HEK293 (cell line): ENCODE results near the gene UBE2Q1.

Experiments
- EGR2 ChIP-seq: fragments of 450-650 bp; formaldehyde crosslinking; IDR thresholded peaks from 2 replicates; pipeline ENCODE4 v1.5.1; 2016; ENCODE audit warnings: low read depth, missing biosample characterization, missing genetic modification characterization
- GLI4 ChIP-seq: fragments of 450-650 bp; formaldehyde crosslinking; IDR thresholded peaks from 2 replicates; pipeline ENCODE4 v1.5.1; 2016; ENCODE audit warnings: missing biosample characterization, missing genetic modification characterization
- HOXC10 ChIP-seq: sonication (generic); formaldehyde crosslinking; IDR thresholded peaks from 2 replicates; pipeline ENCODE4 v1.8.1; 2023; ENCODE audit warnings: mild to moderate bottlenecking, missing genetic modification reagents
- MZF1 ChIP-seq: fragments of 450-650 bp; formaldehyde crosslinking; IDR thresholded peaks from 2 replicates; pipeline ENCODE4 v1.5.1; 2017; ENCODE audit warnings: missing biosample characterization, missing genetic modification characterization, borderline replicate concordance
- SCRT2 ChIP-seq: fragments of 450-650 bp; formaldehyde crosslinking; IDR thresholded peaks from 2 replicates; pipeline ENCODE4 v1.5.1; 2016; ENCODE audit warnings: missing biosample characterization, missing genetic modification characterization
- SP2 ChIP-seq: fragments of 450-650 bp; formaldehyde crosslinking; IDR thresholded peaks from 2 replicates; pipeline ENCODE4 v1.5.1; 2016; ENCODE audit warnings: missing biosample characterization, missing genetic modification characterization
- TCF7L2 ChIP-seq: IDR thresholded peaks from 2 replicates; pipeline ENCODE4 v1.6.1; 2011; ENCODE audit warnings: low read depth, mild to moderate bottlenecking, inconsistent platforms, low read length, moderate library complexity, borderline replicate concordance
- ZBTB8A ChIP-seq: fragments of 450-650 bp; formaldehyde crosslinking; IDR thresholded peaks from 2 replicates; pipeline ENCODE4 v1.5.1; 2016; ENCODE audit warnings: missing biosample characterization, missing genetic modification characterization
- ZNF114 ChIP-seq: fragments of 450-650 bp; formaldehyde crosslinking; IDR thresholded peaks from 2 replicates; pipeline ENCODE4 v1.5.0; 2017; ENCODE audit warnings: missing biosample characterization, missing genetic modification characterization
- ZNF121 ChIP-seq: fragments of 450-650 bp; formaldehyde crosslinking; IDR thresholded peaks from 2 replicates; pipeline ENCODE4 v1.5.1; 2016; ENCODE audit warnings: missing biosample characterization, missing genetic modification characterization
- ZNF157 ChIP-seq: fragments of 450-650 bp; formaldehyde crosslinking; IDR thresholded peaks from 2 replicates; pipeline ENCODE4 v1.5.1; 2016; ENCODE audit warnings: missing biosample characterization, missing genetic modification characterization
- ZNF202 ChIP-seq: fragments of 450-650 bp; formaldehyde crosslinking; IDR thresholded peaks from 2 replicates; pipeline ENCODE4 v1.5.1; 2016; ENCODE audit warnings: missing biosample characterization, missing genetic modification characterization, borderline replicate concordance
- ZNF223 ChIP-seq: fragments of 450-650 bp; formaldehyde crosslinking; IDR thresholded peaks from 2 replicates; pipeline ENCODE4 v1.5.1; 2016; ENCODE audit warnings: missing biosample characterization, missing genetic modification characterization
- ZNF324 ChIP-seq: fragments of 450-650 bp; formaldehyde crosslinking; IDR thresholded peaks from 2 replicates; pipeline ENCODE4 v1.5.1; 2016; ENCODE audit warnings: missing biosample characterization, missing genetic modification characterization
- ZNF426 ChIP-seq: fragments of 450-650 bp; formaldehyde crosslinking; IDR thresholded peaks from 2 replicates; pipeline ENCODE4 v1.5.1; 2017; ENCODE audit warnings: missing biosample characterization, missing genetic modification characterization, mild to moderate bottlenecking, inconsistent platforms, moderate library complexity
- ZNF473 ChIP-seq: fragments of 450-650 bp; formaldehyde crosslinking; IDR thresholded peaks from 2 replicates; pipeline ENCODE4 v1.5.1; 2017; ENCODE audit warnings: missing biosample characterization, missing genetic modification characterization
- ZNF530 ChIP-seq: fragments of 450-650 bp; formaldehyde crosslinking; IDR thresholded peaks from 2 replicates; pipeline ENCODE4 v1.5.1; 2016; ENCODE audit warnings: low read depth, missing biosample characterization, missing genetic modification characterization
- ZNF571 ChIP-seq: fragments of 450-650 bp; formaldehyde crosslinking; IDR thresholded peaks from 2 replicates; pipeline ENCODE4 v1.5.0; 2017; ENCODE audit warnings: missing biosample characterization, missing genetic modification characterization
- ZNF596 ChIP-seq: fragments of 450-650 bp; IDR thresholded peaks from 2 replicates; pipeline ENCODE4 v1.5.0; 2018; ENCODE audit warnings: missing biosample characterization, mild to moderate bottlenecking, missing genetic modification characterization, moderate library complexity
- ZNF621 ChIP-seq: fragments of 450-650 bp; formaldehyde crosslinking; IDR thresholded peaks from 2 replicates; pipeline ENCODE4 v1.5.1; 2017; ENCODE audit warnings: missing biosample characterization, missing genetic modification characterization
- ZNF654 ChIP-seq: fragments of 450-650 bp; formaldehyde crosslinking; IDR thresholded peaks from 2 replicates; pipeline ENCODE4 v1.5.1; 2016; ENCODE audit warnings: low read depth, missing biosample characterization, missing genetic modification characterization
- ZNF76 ChIP-seq: fragments of 450-650 bp; formaldehyde crosslinking; IDR thresholded peaks from 2 replicates; pipeline ENCODE4; 2016; ENCODE audit warnings: low read depth, missing biosample characterization, missing genetic modification characterization, borderline replicate concordance
- ZNF777 ChIP-seq: fragments of 450-650 bp; formaldehyde crosslinking; IDR thresholded peaks from 2 replicates; pipeline ENCODE4 v1.5.1; 2017; ENCODE audit warnings: missing biosample characterization, missing genetic modification characterization, borderline replicate concordance
- ZNF837 ChIP-seq: fragments of 450-650 bp; formaldehyde crosslinking; IDR thresholded peaks from 2 replicates; pipeline ENCODE4 v1.5.1; 2016; ENCODE audit warnings: missing biosample characterization, missing genetic modification characterization
- TF ChIP-seq, protein P1 (sequence below): fragments of 450-650 bp; formaldehyde crosslinking; IDR thresholded peaks from 2 replicates; pipeline ENCODE4 v1.5.1; 2017; ENCODE audit warnings: missing biosample characterization, missing genetic modification characterization
- TF ChIP-seq, protein P2 (sequence below): fragments of 450-650 bp; formaldehyde crosslinking; IDR thresholded peaks from 2 replicates; pipeline ENCODE4 v1.5.1; 2016; ENCODE audit warnings: missing biosample characterization, missing genetic modification characterization
- TF ChIP-seq, protein P3 (sequence below): fragments of 450-650 bp; formaldehyde crosslinking; IDR thresholded peaks from 2 replicates; pipeline ENCODE4 v1.5.1; 2017; ENCODE audit warnings: missing biosample characterization, missing genetic modification characterization
- TF ChIP-seq, protein P4 (sequence below): fragments of 450-650 bp; formaldehyde crosslinking; conservative IDR thresholded peaks from 2 replicates; pipeline ENCODE4 v1.5.1; 2016; ENCODE audit warnings: low read depth, missing biosample characterization, missing genetic modification characterization
- TF ChIP-seq, protein P5 (sequence below): fragments of 450-650 bp; formaldehyde crosslinking; IDR thresholded peaks from 2 replicates; pipeline ENCODE4 v1.5.1; 2016; ENCODE audit warnings: missing biosample characterization, missing genetic modification characterization, low read depth

Gene UBE2Q1

DNA sequence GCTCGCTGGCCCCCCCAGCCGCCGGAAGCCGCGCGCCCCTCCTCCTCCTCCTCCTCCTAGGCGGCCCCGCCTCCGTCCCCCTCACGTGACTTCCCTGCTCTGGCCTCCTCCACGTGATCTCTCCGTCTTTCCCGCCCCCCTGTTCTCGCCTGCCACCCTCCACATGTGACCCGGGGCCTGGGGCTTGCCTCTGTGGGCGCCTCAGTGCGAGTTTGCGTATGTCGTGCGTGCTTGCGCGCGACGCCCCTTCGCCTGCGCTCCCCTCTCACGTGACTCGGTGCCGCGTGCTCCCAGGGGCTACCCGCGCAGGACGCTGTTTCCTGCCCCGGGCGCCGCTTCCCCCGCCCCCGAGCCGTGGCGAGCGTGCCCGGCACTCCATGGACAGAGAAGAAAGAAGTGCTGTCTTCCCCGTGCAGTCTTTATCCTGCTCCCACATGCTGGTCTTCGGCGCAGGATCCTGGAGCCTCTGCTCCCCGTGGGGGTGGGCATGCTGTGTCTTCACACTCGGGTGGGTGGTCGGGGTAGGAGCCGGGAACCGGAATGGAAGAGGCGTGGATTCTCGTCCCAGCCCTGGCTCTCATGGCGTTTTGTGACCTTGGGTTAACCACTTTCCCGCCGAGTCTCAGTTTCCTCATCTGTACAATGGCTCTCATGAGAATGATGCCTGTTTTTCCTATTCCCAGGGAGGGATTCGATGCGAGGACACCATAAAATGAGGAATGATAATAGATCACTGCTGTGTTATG is 431 bp upstream of the UBE2Q1 start (continued):
- TF ChIP-seq EGR2 (tag by site-specific recombination) (peak; percentile 96), ZNF223 (tag by site-specific recombination) (no peak), ZNF530 (tag by site-specific recombination) (no peak), ZNF202 (no peak), SCRT2 (tag by site-specific recombination) (no peak), TCF7L2 (no peak), ZNF473 (tag by site-specific recombination) (no peak), ZNF76 (tag by site-specific recombination) (peak; percentile 93), ZBTB8A (tag by site-specific recombination) (peak; percentile 94), ZNF777 (tag by site-specific recombination) (no peak), HOXC10 (CRISPR knock-in tag) (no peak), ZNF621 (tag by site-specific recombination) (no peak), ZNF837 (tag by site-specific recombination) (no peak), ZNF324 (tag by site-specific recombination) (peak; percentile 99), ZNF596 (no peak), ZNF121 (tag by site-specific recombination) (peak; percentile 63; the same call in 1 of the 2 replicates), ZNF654 (tag by site-specific recombination) (no peak), ZNF114 (tag by site-specific recombination) (no peak), GLI4 (tag by site-specific recombination) (no peak), ZNF571 (tag by site-specific recombination) (no peak), ZNF426 (tag by site-specific recombination) (no peak), ZNF157 (no peak; the same call in 1 of the 2 replicates), SP2 (tag by site-specific recombination) (peak; percentile 98), MZF1 (tag by site-specific recombination) (peak; percentile 75)
- TF ChIP-seq, protein P1, sequence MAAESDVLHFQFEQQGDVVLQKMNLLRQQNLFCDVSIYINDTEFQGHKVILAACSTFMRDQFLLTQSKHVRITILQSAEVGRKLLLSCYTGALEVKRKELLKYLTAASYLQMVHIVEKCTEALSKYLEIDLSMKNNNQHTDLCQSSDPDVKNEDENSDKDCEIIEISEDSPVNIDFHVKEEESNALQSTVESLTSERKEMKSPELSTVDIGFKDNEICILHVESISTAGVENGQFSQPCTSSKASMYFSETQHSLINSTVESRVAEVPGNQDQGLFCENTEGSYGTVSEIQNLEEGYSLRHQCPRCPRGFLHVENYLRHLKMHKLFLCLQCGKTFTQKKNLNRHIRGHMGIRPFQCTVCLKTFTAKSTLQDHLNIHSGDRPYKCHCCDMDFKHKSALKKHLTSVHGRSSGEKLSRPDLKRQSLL (tag by site-specific recombination): peak; percentile 69
- TF ChIP-seq, protein P2, sequence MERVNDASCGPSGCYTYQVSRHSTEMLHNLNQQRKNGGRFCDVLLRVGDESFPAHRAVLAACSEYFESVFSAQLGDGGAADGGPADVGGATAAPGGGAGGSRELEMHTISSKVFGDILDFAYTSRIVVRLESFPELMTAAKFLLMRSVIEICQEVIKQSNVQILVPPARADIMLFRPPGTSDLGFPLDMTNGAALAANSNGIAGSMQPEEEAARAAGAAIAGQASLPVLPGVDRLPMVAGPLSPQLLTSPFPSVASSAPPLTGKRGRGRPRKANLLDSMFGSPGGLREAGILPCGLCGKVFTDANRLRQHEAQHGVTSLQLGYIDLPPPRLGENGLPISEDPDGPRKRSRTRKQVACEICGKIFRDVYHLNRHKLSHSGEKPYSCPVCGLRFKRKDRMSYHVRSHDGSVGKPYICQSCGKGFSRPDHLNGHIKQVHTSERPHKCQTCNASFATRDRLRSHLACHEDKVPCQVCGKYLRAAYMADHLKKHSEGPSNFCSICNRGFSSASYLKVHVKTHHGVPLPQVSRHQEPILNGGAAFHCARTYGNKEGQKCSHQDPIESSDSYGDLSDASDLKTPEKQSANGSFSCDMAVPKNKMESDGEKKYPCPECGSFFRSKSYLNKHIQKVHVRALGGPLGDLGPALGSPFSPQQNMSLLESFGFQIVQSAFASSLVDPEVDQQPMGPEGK (tag by site-specific recombination): peak; percentile 100
- TF ChIP-seq, protein P3, sequence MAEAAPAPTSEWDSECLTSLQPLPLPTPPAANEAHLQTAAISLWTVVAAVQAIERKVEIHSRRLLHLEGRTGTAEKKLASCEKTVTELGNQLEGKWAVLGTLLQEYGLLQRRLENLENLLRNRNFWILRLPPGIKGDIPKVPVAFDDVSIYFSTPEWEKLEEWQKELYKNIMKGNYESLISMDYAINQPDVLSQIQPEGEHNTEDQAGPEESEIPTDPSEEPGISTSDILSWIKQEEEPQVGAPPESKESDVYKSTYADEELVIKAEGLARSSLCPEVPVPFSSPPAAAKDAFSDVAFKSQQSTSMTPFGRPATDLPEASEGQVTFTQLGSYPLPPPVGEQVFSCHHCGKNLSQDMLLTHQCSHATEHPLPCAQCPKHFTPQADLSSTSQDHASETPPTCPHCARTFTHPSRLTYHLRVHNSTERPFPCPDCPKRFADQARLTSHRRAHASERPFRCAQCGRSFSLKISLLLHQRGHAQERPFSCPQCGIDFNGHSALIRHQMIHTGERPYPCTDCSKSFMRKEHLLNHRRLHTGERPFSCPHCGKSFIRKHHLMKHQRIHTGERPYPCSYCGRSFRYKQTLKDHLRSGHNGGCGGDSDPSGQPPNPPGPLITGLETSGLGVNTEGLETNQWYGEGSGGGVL: peak; percentile 93
- TF ChIP-seq, protein P4, sequence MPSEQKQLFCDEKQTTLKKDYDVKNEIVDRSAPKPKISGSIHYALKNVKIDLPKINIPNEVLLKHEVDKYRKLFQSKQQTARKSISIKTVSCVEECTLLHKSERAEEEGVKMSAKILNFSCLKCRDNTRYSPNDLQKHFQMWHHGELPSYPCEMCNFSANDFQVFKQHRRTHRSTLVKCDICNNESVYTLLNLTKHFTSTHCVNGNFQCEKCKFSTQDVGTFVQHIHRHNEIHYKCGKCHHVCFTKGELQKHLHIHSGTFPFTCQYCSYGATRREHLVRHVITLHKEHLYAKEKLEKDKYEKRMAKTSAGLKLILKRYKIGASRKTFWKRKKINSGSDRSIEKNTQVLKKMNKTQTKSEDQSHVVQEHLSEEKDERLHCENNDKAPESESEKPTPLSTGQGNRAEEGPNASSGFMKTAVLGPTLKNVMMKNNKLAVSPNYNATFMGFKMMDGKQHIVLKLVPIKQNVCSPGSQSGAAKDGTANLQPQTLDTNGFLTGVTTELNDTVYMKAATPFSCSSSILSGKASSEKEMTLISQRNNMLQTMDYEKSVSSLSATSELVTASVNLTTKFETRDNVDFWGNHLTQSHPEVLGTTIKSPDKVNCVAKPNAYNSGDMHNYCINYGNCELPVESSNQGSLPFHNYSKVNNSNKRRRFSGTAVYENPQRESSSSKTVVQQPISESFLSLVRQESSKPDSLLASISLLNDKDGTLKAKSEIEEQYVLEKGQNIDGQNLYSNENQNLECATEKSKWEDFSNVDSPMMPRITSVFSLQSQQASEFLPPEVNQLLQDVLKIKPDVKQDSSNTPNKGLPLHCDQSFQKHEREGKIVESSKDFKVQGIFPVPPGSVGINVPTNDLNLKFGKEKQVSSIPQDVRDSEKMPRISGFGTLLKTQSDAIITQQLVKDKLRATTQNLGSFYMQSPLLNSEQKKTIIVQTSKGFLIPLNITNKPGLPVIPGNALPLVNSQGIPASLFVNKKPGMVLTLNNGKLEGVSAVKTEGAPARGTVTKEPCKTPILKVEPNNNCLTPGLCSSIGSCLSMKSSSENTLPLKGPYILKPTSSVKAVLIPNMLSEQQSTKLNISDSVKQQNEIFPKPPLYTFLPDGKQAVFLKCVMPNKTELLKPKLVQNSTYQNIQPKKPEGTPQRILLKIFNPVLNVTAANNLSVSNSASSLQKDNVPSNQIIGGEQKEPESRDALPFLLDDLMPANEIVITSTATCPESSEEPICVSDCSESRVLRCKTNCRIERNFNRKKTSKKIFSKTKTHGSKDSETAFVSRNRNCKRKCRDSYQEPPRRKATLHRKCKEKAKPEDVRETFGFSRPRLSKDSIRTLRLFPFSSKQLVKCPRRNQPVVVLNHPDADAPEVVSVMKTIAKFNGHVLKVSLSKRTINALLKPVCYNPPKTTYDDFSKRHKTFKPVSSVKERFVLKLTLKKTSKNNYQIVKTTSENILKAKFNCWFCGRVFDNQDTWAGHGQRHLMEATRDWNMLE: peak; percentile 68
- TF ChIP-seq, protein P5, sequence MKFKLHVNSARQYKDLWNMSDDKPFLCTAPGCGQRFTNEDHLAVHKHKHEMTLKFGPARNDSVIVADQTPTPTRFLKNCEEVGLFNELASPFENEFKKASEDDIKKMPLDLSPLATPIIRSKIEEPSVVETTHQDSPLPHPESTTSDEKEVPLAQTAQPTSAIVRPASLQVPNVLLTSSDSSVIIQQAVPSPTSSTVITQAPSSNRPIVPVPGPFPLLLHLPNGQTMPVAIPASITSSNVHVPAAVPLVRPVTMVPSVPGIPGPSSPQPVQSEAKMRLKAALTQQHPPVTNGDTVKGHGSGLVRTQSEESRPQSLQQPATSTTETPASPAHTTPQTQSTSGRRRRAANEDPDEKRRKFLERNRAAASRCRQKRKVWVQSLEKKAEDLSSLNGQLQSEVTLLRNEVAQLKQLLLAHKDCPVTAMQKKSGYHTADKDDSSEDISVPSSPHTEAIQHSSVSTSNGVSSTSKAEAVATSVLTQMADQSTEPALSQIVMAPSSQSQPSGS (tag by site-specific recombination): no peak
